AG04449 (cell line): ENCODE results near the gene CDC42BPB.

Experiments
- CTCF ChIA-PET: fragments of 350-600 bp; formaldehyde crosslinking; extraction: SDS; loops from one replicate; lab custom pipeline; 2021; ENCODE audit warnings: antibody characterized with exemption; lab: Yijun Ruan, JAX
- POLR2A ChIA-PET: fragments of 400-600, 350-600 bp; formaldehyde crosslinking; extraction: SDS; loops from one replicate; lab custom pipeline; 2020; ENCODE audit warnings: antibody characterized with exemption, inconsistent platforms; lab: Yijun Ruan, JAX
- DNase-seq: peaks from one replicate; pipeline ENCODE4 v3.0.0-alpha.2; 2010; ENCODE audit warnings: low read depth, low spot score
- H3K4me3 ChIP-seq: 2 replicates; pipeline ENCODE4 v1.5.1; 2011; ENCODE audit warnings: low read depth, mild to moderate bottlenecking, control low read depth, low read length
- TF ChIP-seq, protein P1 (sequence below): IDR thresholded peaks from one replicate; pipeline ENCODE4 v1.5.1; 2011; ENCODE audit warnings: mild to moderate bottlenecking, moderate library complexity, low read length, control low read depth, inconsistent platforms; ENCODE audit not compliant: insufficient read depth; ENCODE audit errors: missing control alignments

CDC42BPB gene

DNA sequence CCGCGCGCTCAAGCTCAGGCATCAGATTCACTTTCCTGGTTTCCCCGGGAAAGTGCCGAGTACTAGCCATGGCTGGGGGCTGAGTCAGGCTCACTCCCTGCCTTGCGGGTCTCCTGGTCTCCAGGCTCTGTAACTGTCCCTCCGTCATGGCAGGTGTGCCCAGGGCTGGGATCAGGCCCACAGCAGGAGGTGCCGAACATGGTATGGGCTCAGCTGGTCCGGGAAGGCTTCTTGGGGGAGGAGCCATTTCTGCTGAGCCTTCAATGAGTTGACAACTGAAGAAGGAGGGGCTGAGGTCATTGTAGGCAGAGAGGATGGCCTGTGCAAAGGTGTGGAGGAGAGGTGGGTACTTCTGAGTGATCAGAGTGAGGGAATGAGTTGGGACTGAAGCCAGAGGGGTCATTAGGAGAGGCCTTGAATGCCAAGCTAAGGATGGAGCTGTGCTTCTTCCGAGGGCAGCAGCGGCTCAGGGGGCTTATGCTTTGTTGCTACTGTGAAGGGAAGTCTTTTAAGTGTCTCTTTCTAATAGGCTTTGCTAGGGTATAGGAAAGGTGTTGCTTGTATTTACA lies 37.9 kb upstream of the CDC42BPB start:
- H3K4me3 ChIP-seq: no peak overlapping the region
- TF ChIP-seq, protein P1, sequence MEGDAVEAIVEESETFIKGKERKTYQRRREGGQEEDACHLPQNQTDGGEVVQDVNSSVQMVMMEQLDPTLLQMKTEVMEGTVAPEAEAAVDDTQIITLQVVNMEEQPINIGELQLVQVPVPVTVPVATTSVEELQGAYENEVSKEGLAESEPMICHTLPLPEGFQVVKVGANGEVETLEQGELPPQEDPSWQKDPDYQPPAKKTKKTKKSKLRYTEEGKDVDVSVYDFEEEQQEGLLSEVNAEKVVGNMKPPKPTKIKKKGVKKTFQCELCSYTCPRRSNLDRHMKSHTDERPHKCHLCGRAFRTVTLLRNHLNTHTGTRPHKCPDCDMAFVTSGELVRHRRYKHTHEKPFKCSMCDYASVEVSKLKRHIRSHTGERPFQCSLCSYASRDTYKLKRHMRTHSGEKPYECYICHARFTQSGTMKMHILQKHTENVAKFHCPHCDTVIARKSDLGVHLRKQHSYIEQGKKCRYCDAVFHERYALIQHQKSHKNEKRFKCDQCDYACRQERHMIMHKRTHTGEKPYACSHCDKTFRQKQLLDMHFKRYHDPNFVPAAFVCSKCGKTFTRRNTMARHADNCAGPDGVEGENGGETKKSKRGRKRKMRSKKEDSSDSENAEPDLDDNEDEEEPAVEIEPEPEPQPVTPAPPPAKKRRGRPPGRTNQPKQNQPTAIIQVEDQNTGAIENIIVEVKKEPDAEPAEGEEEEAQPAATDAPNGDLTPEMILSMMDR: no peak
- POLR2A ChIA-PET: no interaction called here
- DNase-seq: no peak
- CTCF ChIA-PET: interaction anchor here (0.9 to 3.9 kb wide), 5 partner anchors 9 to 197 kb away, joined by 3 to 44 read pairs (median 5); no protein-coding TSS in a partner anchor

DNA sequence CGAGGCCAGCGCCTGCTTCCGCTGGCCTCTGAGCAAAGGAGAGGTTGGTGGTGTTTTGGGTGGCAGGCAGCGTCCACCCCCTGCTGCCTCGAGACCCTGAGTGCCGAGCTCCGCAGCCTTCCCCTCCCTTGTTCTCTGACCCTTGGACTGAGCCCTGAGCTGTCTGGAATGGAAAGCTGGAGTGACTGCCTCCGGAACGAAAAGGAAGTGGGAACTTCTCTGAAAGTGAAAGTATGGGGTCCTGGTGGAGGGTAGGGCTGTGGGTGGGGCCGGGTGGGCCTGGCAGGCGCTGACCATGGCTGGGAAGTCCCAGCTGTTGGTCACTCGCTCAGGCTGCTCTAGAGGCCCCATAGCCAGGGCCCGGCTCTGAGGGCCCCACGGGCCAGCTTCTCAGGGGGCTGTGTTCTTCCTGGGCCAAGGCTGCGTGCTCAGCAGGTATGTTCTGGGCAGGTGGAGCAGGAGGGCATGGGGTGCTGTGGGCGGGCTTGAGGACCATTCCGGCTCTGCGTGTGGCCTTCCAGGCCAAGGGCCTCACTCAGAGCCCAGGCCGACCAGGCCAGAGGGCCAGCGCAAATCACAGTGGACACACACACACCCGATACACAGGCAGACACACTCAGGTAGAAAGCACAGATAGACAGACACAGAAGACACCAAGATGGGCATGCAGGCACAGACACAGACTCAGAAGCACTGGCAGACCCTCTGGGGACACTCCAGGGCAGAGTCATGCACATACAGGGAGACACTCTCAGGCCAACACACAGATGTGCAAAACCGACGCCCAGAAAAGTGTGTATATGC lies 37.3 kb upstream of the CDC42BPB start, which contains the start of gene EXOC3L4:
Gene EXOC3L4, plus strand, starts transcription at position 320 of the 804 bp plus-strand sequence. CDS start 5,495 bp downstream, outside the sequence.
- TF ChIP-seq, protein P1: no peak
- no peak for DNase-seq
- ChIA-PET POLR2A (no interaction called here), CTCF (interaction anchor here (1.3 to 3.9 kb wide), 2 partner anchors 9 to 11 kb away, joined by 3 to 44 read pairs; no protein-coding TSS in a partner anchor)
- H3K4me3 ChIP-seq: no peak within 1 kb of the TSS

DNA sequence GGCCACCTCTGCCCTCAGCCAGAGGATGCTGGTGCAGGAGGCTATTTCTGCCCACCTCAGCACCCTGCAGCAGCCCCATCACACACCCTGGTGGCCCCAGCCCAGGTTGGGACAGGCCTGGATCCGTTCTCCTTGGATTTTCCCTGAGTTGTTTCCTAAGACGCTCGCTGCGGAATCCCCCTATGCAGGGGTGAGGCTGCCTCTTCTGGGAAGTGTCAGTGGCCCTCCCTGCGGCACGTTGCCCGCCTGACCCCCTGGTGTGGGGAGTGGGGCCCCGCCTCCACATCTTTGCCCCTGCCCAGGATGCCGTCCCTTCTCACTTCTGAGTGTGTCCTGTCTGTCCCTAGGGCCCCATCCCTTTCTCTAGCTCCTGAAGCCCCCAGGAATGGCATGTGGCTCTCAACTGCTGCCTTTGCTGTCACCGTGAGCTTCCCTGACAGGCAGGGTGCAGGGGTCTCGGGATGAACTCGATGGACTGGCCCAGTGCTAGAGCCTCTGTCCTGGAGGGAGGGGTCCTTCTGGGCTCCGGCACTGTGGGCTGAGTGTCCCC lies 36.6 kb upstream of the CDC42BPB start:
- TF ChIP-seq, protein P1: no peak
- no peak for DNase-seq
- no peak overlapping the region for H3K4me3 ChIP-seq
- ChIA-PET POLR2A (no interaction called here), CTCF (interaction anchor here (1.3 to 3.9 kb wide), 2 partner anchors 9 to 11 kb away, joined by 3 to 44 read pairs; no protein-coding TSS in a partner anchor)

DNA sequence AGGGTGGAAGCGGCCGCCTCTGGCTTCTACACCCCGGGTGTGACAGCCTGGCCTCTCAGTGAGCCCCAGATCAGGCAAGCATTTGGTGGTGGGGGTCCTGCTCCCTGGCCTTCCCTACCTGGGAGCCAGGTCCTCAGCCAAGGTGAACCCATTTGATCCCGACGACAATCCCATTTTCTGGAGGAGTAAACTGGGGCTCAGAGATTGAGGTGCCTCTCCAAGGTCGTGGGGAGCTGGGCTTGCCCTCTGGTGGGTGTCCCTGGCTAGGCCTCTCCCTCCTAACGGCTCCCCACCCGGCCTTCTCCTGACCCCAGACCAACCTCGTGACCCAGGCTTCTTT lies 34.5 kb upstream of the CDC42BPB start:
- TF ChIP-seq, protein P1: no peak
- peak overlapping the region; percentile 20; the same call in 1 of the 2 replicates for H3K4me3 ChIP-seq
- CTCF ChIA-PET: interaction anchor here (1.0 to 3.2 kb wide), 6 partner anchors 9 to 398 kb away, joined by 3 to 20 read pairs (median 4); no protein-coding TSS in a partner anchor

DNA sequence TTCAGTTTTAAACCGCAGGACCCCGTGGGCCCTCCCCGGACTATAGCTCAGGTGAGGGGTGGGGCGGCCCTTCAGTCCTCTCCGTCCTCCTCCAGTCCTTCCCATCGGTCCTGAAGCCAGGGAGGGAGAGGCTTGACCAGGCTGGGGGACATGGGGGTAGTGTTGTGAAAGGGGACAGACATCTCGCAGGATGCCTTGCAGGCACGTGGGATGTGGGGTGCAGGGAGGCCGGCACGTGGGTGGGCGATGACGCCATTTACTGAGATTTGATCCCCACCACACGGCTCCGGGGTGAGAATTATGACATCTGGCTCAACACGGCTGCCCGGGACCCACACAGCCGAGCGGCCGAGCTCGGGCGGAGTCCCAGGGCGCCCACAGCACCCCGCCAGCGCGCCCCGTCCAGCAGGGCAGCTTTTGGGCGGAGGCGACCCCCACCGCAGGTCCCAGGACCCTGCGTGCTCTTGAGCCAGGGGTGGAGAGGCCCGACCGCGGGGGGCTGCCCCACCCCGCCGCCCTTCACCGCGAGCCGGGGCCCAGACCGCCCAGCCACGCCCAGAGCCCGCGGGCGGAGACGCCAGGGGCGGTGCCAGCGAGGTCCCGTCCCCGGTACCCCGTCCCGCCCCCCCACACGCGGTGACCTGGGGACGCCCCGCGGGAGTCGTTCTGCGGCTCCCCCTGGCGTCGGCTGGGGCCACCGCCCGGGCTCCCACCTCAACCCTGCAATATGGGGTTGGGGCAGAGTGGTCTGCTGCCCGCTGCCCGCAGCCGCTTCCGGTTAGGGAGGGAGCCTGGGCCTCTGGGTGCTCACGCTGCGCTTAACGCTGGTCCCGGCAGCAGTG lies 33.9 kb upstream of the CDC42BPB start:
- peak overlapping the region; percentile 41 for H3K4me3 ChIP-seq

More for the DNA sequence above, 34.5 kb upstream of the CDC42BPB start:
- POLR2A ChIA-PET: no interaction called here
- no peak for DNase-seq

More for the DNA sequence above, 33.9 kb upstream of the CDC42BPB start:
- no peak for DNase-seq
- ChIA-PET CTCF (interaction anchor here (0.6 to 3.2 kb wide), 11 partner anchors 8 to 397 kb away, joined by 3 to 20 read pairs (median 4); no protein-coding TSS in a partner anchor), POLR2A (no interaction called here)
- TF ChIP-seq, protein P1: peak; percentile 42
